Effector CD8-positive, alpha-beta T cell (primary cell): ENCODE data around the gene ASAP2.

Experiments used
- DNase-seq: peaks from one replicate; lab custom pipeline; 2025; lab: John Stamatoyannopoulos, UW

Gene ASAP2

DNA sequence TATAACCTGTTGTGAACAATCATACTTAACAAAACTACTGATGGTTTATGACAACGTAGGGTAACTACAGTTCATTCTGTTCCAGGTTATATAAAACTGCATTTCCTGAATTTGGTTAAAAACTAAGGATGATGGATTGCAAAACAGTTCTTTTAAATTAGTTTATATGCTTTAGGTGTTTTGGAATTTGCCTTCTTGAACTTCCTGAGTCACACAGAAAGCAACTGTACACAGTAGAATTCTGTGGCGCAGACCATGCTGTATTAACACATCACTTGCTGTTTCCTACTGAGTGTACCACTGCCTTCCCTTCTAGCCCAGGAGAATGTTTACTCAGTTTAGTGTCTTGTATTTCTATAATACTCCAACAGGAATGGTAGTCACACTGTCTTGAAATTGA is 197.3 kb downstream of the ASAP2 start:
- no peak for DNase-seq

GRCh38 chr2:9404451-9404850 is 197.8 kb downstream of the ASAP2 start:
- no peak for DNase-seq

GRCh38 chr2:9405636-9406035 is 199.0 kb downstream of the ASAP2 start:
- DNase-seq, result no peak

- DNase-seq, result no peak
Measured at GRCh38 chr2:9406529-9407362, 200.1 kb downstream of the ASAP2 start.

DNA sequence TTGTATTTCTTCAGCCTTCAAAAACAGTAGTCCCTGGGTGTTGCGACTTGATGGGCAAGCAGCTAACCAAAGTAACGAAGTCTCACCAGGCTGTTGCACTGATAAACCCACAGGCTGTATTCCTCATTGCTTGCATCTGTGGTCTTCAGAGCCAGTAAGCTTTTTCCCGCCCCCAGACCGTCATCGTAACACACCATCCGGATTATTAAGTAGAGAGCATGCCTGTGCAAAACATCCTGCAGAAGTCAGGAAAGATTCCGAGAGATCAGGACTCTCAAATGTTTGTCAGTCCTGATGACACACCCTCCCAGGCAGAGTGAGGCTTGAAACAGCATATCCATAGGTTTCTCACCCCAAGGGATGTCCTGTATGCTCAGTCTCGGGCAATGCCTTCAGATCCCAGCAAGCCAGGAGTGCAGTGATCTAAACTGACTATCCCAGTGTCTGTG is 200.8 kb downstream of the ASAP2 start:
- DNase-seq, result no peak

- DNase-seq, result no peak
Measured at GRCh38 chr2:9408641-9409151, 202.1 kb downstream of the ASAP2 start.

GRCh38 chr2:9410108-9410507 is 203.5 kb downstream of the ASAP2 start:
- no peak for DNase-seq

DNA sequence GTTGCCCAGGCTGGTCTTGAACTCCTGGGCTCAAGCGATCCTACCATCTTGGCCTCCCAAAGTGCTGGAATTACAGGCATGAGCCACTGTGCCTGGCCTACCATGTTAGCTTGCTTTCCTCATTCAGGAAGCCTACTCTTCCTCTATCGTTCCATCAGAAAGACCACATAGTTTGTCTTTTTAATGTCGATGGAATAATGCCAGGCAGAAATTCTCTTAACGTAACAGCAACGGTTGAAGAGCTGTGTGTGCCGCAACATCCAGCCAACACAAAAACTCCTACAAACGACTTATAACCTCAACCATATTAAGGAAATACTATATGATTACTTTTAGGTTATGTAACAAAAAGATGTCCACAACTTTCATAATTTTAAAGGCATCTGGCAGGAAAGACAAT is 206.2 kb downstream of the ASAP2 start:
- no peak for DNase-seq

- no peak for DNase-seq
Measured at GRCh38 chr2:9415516-9416169, 209.0 kb downstream of the ASAP2 start.

GRCh38 chr2:9416267-9416961 is 209.8 kb downstream of the ASAP2 start:
- DNase-seq, result no peak

- no peak for DNase-seq
Measured at GRCh38 chr2:9416962-9417316, 210.3 kb downstream of the ASAP2 start.

GRCh38 chr2:9417725-9418124 is 211.1 kb downstream of the ASAP2 start:
- DNase-seq, result no peak

DNA sequence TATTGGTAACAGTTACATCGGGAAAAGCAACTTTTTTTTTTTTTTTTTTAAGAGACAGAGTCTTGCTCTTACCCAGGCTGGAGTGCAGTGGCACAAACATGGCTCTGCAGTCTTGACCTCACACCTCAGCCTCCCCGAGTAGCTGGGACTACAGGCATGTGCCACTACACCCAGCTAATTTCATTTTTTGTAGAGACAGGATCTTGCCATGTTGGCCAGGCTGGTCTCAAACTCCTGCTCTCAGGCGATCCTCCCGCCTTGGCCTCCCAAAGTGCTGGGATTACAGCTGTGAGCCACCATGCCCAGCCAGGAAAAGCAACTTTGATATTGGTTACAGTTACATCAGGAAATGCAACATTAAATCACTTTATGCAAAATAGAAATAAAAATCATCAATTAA is 212.1 kb downstream of the ASAP2 start:
- DNase-seq, result no peak

DNA sequence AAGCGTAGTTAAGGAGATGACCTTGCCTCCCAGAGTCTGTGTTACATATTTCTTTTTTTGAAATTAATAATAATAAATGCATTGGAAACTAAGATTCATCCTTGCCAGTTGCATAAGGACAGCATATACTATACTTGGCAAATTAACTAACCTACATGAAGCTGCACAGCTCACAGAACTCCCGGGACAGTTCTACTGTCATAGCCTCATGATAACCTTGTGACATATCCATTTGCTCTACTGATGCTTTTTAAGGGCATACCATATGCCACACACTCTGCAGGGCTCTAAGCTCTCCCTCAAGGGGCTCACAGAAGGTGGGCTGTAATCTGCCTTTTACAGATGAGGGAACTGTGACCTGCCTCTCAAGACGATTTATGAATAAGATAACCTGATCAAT is 212.9 kb downstream of the ASAP2 start:
- no peak for DNase-seq

DNA sequence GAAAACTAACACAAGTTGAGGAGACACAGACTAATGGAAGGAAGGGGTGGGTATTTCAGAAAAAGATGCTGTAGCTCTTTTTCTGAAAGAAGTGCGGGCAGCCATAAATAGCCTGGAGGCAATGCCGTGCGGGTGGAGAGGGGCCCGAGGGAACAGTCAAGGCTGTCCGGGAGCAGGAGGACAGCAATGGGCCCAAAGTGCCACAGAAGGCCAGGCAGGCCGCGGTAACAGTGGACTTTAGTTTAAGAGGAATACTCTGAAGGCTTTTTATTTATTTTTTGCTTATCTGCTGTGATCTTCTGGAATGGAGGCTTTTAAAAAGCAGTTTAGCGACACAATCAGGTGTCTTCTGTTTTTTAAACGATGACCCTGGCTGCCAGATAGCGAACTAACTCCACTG is 213.9 kb downstream of the ASAP2 start:
- no peak for DNase-seq

DNA sequence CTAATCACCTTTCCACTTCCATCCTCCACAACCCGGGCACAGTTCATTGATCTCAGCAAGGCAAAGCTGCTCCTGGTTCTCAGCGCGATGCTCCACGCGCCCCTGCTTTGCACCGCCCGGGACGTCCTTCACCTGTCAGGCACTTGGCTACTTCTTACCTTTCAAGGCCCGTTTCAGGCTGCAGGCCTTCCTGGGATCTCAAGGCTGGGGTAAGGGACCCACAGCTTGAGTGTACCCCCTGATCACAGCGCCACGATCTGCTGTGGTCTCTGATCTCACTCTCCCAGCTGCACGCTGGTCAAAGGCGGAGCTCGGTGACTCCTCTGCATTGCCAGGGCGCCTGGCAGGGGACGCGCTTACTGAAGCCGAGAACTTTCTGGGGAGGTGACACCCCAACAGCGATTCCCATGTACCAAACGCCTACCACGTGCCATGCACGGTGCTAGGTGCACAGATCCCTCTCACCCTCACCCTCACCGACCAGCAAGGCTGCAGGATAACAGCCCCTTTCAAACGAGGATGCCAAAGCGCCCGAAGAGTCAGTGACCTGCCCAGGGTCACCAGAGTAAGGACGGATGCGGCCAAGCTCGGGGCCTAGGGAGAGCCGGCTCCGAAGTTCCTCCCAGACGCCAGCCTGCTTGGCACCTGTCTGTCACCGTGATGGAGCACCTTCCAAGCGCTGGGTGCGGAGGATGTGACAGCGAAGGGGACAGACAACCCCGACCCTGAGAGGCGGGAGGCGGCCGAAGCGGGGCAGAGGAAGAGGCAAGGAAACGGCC is 215.9 kb downstream of the ASAP2 start:
- DNase-seq, result peak; percentile 19

DNA sequence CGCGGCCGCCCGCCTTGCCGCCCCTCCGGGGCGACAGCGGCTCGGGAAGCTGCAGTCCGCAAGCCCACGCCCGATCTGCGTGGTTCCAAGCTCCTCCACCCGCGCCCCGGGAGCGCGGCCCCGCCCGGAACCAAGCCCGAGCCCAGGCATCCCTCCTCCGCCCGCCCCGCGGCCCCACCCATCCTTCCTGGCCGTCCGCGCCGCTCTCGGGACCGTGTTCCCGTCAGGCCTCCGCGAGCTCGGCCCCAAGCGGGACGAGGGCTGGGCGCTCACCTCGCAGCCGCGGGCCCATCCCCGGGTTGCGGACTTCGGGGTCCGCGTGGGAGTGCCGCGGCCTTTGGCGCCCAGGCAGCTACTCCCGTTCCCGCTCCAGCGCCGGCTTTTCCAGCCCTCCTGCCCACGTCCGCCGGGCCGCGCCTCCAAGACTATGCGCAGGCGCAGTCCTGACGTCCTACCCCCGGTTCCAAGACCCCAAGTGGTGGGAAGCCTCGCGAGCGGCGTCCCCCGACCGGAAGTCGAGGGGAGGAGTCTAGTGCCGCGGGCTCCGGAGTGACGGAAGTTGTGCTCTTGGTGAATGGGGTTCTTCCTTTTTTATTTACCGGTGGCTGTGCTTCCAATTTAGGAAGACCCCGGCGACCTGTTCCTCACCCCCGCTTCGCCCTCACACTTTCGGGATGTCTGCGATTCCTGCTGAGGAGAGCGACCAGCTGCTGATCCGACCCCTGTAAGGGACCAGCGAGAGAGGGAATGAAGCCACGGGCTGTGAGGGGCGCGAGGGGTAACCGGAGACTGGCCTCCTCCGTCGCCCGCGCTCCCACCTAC is 216.7 kb downstream of the ASAP2 start, which contains the start of the genes CPSF3 and ITGB1BP1:
Gene CPSF3 (plus strand): TSS at position 555 of the 822 bp plus-strand sequence. CDS start 120 bp downstream, at position 675.
Gene ITGB1BP1 (minus strand): TSS at position 429 of the 822 bp plus-strand sequence. CDS start 4,831 bp downstream, outside the sequence.
- peak; percentile 96 for DNase-seq

DNA sequence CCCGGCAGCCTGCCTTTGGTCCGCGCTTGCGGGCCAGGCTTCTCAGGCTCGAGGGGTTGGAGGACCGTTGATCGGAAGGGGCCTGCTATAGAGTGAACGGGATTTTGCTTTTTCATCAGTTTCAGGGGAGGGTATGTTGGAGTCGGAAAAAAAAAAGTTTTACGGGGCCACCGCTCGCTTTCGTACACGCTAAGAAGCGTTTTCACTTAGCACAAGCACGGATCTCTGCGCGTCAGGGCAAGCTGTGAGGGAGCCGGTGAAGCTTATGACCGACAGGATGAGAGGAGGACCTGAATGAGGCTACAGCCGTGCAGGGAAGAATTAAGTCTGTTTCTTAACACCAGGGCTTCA is 217.3 kb downstream of the ASAP2 start:
- DNase-seq, result no peak

- DNase-seq, result no peak
Measured at GRCh38 chr2:9424447-9425164, 218.0 kb downstream of the ASAP2 start.

- no peak for DNase-seq
Measured at GRCh38 chr2:9428965-9429577, 222.5 kb downstream of the ASAP2 start.
